Stimulated activated naive CD4-positive, alpha-beta T cell (primary cell): ENCODE data around the gene ITFG1.

Source experiments
- DNase-seq, 6 experiments: peaks; one replicate each; lab custom pipeline; 2025; lab: John Stamatoyannopoulos, UW

Gene ITFG1

GRCh38 chr16:47460711-47461597 is at the start of gene ITFG1, which contains the start of gene PHKB:
Gene ITFG1 (minus strand): TSS chr16:47461063. CDS start chr16:47461045, 18 bp downstream.
Gene PHKB (plus strand): TSS chr16:47461331. CDS start chr16:47461351, 20 bp downstream.
- peak; percentile 92 to 96 (median 94) for DNase-seq

- DNase-seq: no peak
These were observed 46.8 kb upstream of the ITFG1 start for GRCh38 chr16:47507701-47508100.

- DNase-seq: no peak
These were observed 45.9 kb upstream of the ITFG1 start for GRCh38 chr16:47506800-47507199.

GRCh38 chr16:47504599-47504998 is 43.7 kb upstream of the ITFG1 start:
- no peak for DNase-seq

GRCh38 chr16:47503936-47504335 is 43.1 kb upstream of the ITFG1 start:
- no peak for DNase-seq

- DNase-seq: no peak
These were observed 38.9 kb upstream of the ITFG1 start for GRCh38 chr16:47499700-47500264.

- no peak for DNase-seq
These were observed 38.3 kb upstream of the ITFG1 start for GRCh38 chr16:47499080-47499699.

- no peak for DNase-seq
These were observed 32.8 kb upstream of the ITFG1 start for GRCh38 chr16:47493381-47494337.

- no peak for DNase-seq
These were observed 31.8 kb upstream of the ITFG1 start for GRCh38 chr16:47492428-47493377.

GRCh38 chr16:47492036-47492427 is 31.2 kb upstream of the ITFG1 start:
- DNase-seq: no peak

GRCh38 chr16:47490471-47490870 is 29.6 kb upstream of the ITFG1 start:
- DNase-seq: no peak

GRCh38 chr16:47488051-47488450 is 27.2 kb upstream of the ITFG1 start:
- DNase-seq: no peak

GRCh38 chr16:47486856-47487255 is 26.0 kb upstream of the ITFG1 start:
- DNase-seq: no peak

GRCh38 chr16:47483616-47484015 is 22.8 kb upstream of the ITFG1 start:
- DNase-seq: no peak

- no peak for DNase-seq
These were observed 21.0 kb upstream of the ITFG1 start for GRCh38 chr16:47481698-47482374.

GRCh38 chr16:47480410-47480809 is 19.5 kb upstream of the ITFG1 start:
- DNase-seq: no peak

- DNase-seq: no peak
These were observed 16.8 kb upstream of the ITFG1 start for GRCh38 chr16:47477679-47478078.

GRCh38 chr16:47476654-47477345 is 15.9 kb upstream of the ITFG1 start:
- no peak for DNase-seq

GRCh38 chr16:47475786-47476185 is 14.9 kb upstream of the ITFG1 start:
- DNase-seq: no peak
